ENCODE results near the gene ZBED1. TPM values are rescaled to one million over a fixed set of nuclear protein-coding genes. Genes with fewer than 3 reads are reported as not detected.
A peak's percentile ranks its signal among the peaks of the same experiment; 100 is the strongest.

The ZBED1 gene
- total and polyA plus RNA-seq, 4 donors: 13.5 to 36.7 (median 32.0) TPM

- Histone ChIP-seq H3K9me3 (ENCODE audit: control insufficient read depth in 4 of 4, insufficient read depth in 3 of 4, low read length in 3 of 4) (peaks cover 0 to 1% (median 0%) of the 10 kb centered on the region in 4 donors), H3K27ac (ENCODE audit: low read depth in 1 of 2, low read length in 1 of 2) (no peak overlapping the region), H3K27me3 (ENCODE audit: control insufficient read depth in 3 of 3, insufficient read depth in 3 of 3, low read length in 2 of 3) (no peaks in the 10 kb centered on the region), H3K4me3 (no peak overlapping the region), H3K9ac (ENCODE audit: insufficient read depth in 1 of 2, low read length in 2 of 2) (no peak overlapping the region), H3K4me1 (ENCODE audit: control insufficient read depth in 5 of 5, insufficient read depth in 5 of 5, low read length in 5 of 5) (peaks cover 0 to 20% (median 8%) of the 10 kb centered on the region in 5 donors), H3K36me3 (ENCODE audit: control insufficient read depth in 4 of 4, insufficient read depth in 4 of 4, low read length in 4 of 4) (peaks cover 0 to 46% (median 25%) of the 10 kb centered on the region in 4 donors)
- 93% methylated on average over 29 of the region's 29 CpGs for WGBS, 2 donors
- TF ChIP-seq CTCF (IDR thresholded peaks at IDR 0.05; ENCODE audit: control extremely low read depth, extremely low read depth): no peak
- DNase-seq: no peak
- ATAC-seq (ENCODE audit: insufficient read depth, low FRiP score): no peak
Measured at GRCh38 chrX:2486476-2487133, 14.2 kb downstream of the ZBED1 start.

DNA sequence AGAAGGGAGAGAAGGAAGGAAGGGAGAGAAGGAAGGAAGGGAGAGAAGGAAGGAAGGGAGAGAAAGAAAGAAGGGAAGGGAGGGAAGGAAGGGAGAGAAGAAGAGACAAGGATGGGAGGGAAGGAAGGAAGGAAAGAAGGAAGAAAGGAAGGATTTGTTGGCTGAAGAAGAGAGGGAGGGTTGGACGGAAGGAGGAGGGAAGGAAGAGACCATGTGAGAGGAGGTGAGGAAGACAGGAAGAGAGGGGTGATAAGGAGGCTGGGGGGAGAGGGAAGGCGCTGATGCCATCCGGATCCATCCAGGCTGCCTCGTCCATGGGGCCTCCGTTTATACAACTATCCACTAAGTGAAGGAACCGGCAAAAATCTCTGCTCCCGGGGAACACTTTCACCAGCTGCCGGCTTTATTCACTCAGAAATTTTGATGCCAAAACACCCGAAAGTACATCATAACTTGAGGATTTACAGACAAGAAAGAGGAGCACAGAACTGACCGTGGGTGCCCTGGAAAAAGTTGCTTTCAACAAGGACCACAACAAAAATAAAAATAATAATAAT is 14.9 kb downstream of the ZBED1 start:
- peak overlapping the region in 1 of 2 donors; percentile 13 for H3K9ac ChIP-seq (ENCODE audit: insufficient read depth in 1 of 2, low read length in 2 of 2)
- H3K9me3 ChIP-seq (ENCODE audit: control insufficient read depth in 4 of 4, insufficient read depth in 3 of 4, low read length in 3 of 4): peaks cover 0 to 1% (median 0%) of the 10 kb centered on the region in 4 donors
- no peak for DNase-seq
- TF ChIP-seq CTCF (IDR thresholded peaks at IDR 0.05; ENCODE audit: control extremely low read depth, extremely low read depth): no peak
- peak overlapping the region in 1 of 2 donors; percentile 33 for H3K27ac ChIP-seq (ENCODE audit: low read depth in 1 of 2, low read length in 1 of 2)
- peaks cover 0 to 20% (median 5%) of the 10 kb centered on the region in 5 donors for H3K4me1 ChIP-seq (ENCODE audit: control insufficient read depth in 5 of 5, insufficient read depth in 5 of 5, low read length in 5 of 5)
- 82 to 92% methylated on average over 10 of the region's 10 CpGs for WGBS, 2 donors
- H3K27me3 ChIP-seq (ENCODE audit: control insufficient read depth in 3 of 3, insufficient read depth in 3 of 3, low read length in 2 of 3): no peaks in the 10 kb centered on the region
- H3K36me3 ChIP-seq (ENCODE audit: control insufficient read depth in 4 of 4, insufficient read depth in 4 of 4, low read length in 4 of 4): peaks cover 0 to 45% (median 25%) of the 10 kb centered on the region in 4 donors
- no peak for ATAC-seq (ENCODE audit: insufficient read depth, low FRiP score)
- no peak overlapping the region for H3K4me3 ChIP-seq

DNA sequence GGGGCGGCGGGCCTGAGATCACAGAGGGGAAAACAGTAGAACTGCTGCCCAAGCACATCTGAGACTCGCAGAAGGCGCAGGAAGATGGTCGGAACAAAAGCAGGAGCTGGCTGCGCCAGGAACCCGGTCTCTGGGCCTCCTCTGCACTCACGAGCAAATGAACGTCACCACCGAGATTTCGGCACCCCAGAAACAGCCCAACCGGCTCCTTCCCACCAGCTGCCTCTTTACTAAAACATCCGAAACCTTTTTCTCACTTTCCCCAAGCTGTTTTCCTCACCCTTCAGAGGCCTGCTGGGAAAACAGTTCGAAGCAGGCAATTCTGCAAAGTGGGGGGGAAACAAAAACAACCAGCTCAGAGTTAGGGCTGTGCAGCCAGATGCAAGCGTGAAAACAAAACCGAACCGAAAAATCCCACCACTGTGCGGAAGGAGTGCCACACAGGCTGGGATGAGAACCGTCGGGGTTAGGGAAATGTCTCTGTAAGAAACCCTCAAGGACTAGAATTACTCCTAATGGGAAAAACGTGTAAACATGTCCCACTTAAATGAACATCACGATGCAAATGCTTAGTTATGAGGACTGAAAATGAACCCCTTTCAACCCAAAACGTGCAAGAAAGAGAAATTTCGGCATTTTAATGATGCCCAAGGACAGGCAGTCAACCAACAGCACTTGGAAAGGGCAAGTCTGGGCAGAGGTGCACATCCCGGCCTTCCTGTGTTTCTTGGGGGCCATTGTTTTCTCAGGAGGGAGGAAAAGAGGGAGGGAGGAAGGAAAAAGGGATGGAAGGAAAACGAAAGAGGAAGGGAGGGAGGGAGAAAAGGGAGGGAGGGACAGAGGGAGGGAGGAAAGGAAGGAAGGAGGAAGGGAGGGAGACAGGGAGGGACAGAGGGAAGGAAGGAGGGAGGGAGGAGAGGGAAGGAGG is 15.8 kb downstream of the ZBED1 start:
- peak overlapping the region; percentile 13 to 21 for H3K27ac ChIP-seq (ENCODE audit: low read depth in 1 of 2, low read length in 1 of 2)
- H3K4me1 ChIP-seq (ENCODE audit: control insufficient read depth in 5 of 5, insufficient read depth in 5 of 5, low read length in 5 of 5): peaks cover 0 to 20% (median 5%) of the 10 kb centered on the region in 5 donors
- peaks cover 0 to under 1% (median 0%) of the 10 kb centered on the region in 4 donors for H3K9me3 ChIP-seq (ENCODE audit: control insufficient read depth in 4 of 4, insufficient read depth in 3 of 4, low read length in 3 of 4)
- ATAC-seq (ENCODE audit: insufficient read depth, low FRiP score): no peak
- H3K27me3 ChIP-seq (ENCODE audit: control insufficient read depth in 3 of 3, insufficient read depth in 3 of 3, low read length in 2 of 3): no peaks in the 10 kb centered on the region
- TF ChIP-seq CTCF (IDR thresholded peaks at IDR 0.05; ENCODE audit: control extremely low read depth, extremely low read depth): no peak
- no peak overlapping the region for H3K4me3 ChIP-seq
- DNase-seq: peak; percentile 68 to 75 (median 73)
- H3K36me3 ChIP-seq (ENCODE audit: control insufficient read depth in 4 of 4, insufficient read depth in 4 of 4, low read length in 4 of 4): peaks cover 0 to 37% (median 25%) of the 10 kb centered on the region in 4 donors
- no peak overlapping the region for H3K9ac ChIP-seq (ENCODE audit: insufficient read depth in 1 of 2, low read length in 2 of 2)
- 74 to 79% methylated on average over 26 of the region's 26 CpGs for WGBS, 2 donors

All from lung (tissue), 12 donors.